GM19351 (cell line): ENCODE measurements around the gene RBFOX1.

Source experiments
- ATAC-seq: cut with Tn5 transposase; IDR thresholded peaks from one replicate; pipeline ENCODE4 v1.9.1; 2021; ENCODE audit warnings: mild to moderate bottlenecking, moderate library complexity; ENCODE audit not compliant: unreplicated experiment

RBFOX1 gene

GRCh38 chr16:7581175-7581574, 248.5 kb downstream of the RBFOX1 start:
- ATAC-seq, result no peak

- no peak for ATAC-seq
Measured at GRCh38 chr16:7583396-7583795, 250.8 kb downstream of the RBFOX1 start.

GRCh38 chr16:7584561-7584960, 251.9 kb downstream of the RBFOX1 start:
- no peak for ATAC-seq

- no peak for ATAC-seq
Measured at GRCh38 chr16:7585705-7586104, 253.1 kb downstream of the RBFOX1 start.

GRCh38 chr16:7590934-7591333, 258.3 kb downstream of the RBFOX1 start:
- no peak for ATAC-seq

- no peak for ATAC-seq
Measured at GRCh38 chr16:7596308-7596707, 263.7 kb downstream of the RBFOX1 start.

GRCh38 chr16:7597677-7598076, 265.0 kb downstream of the RBFOX1 start:
- ATAC-seq, result no peak

GRCh38 chr16:7601100-7601499, 268.5 kb downstream of the RBFOX1 start:
- ATAC-seq, result no peak

GRCh38 chr16:7602291-7602950, 269.8 kb downstream of the RBFOX1 start:
- ATAC-seq, result no peak

- no peak for ATAC-seq
Measured at GRCh38 chr16:7605812-7606211, 273.2 kb downstream of the RBFOX1 start.

- ATAC-seq, result no peak
Measured at GRCh38 chr16:7612671-7613070, 280.0 kb downstream of the RBFOX1 start.

- ATAC-seq, result no peak
Measured at GRCh38 chr16:7613518-7613917, 280.9 kb downstream of the RBFOX1 start.

- ATAC-seq, result no peak
Measured at GRCh38 chr16:7614021-7614795, 281.6 kb downstream of the RBFOX1 start.

GRCh38 chr16:7615565-7615964, 282.9 kb downstream of the RBFOX1 start:
- no peak for ATAC-seq

GRCh38 chr16:7624871-7625766, 292.5 kb downstream of the RBFOX1 start:
- ATAC-seq, result no peak

GRCh38 chr16:7628981-7629380, 296.3 kb downstream of the RBFOX1 start:
- no peak for ATAC-seq

GRCh38 chr16:7629571-7629970, 296.9 kb downstream of the RBFOX1 start:
- ATAC-seq, result no peak

- no peak for ATAC-seq
Measured at GRCh38 chr16:7637446-7637845, 304.8 kb downstream of the RBFOX1 start.

GRCh38 chr16:7638306-7638705, 305.7 kb downstream of the RBFOX1 start:
- ATAC-seq, result no peak

GRCh38 chr16:7640334-7640733, 307.7 kb downstream of the RBFOX1 start:
- no peak for ATAC-seq

- ATAC-seq, result no peak
Measured at GRCh38 chr16:7644176-7644575, 311.5 kb downstream of the RBFOX1 start.
